ENCODE results near the gene TELO2.
A peak's percentile ranks its signal among the peaks of the same experiment; 100 is the strongest.
"Not testable (repeated sequence)": the region's sequence is repeated elsewhere in the genome, so short reads cannot be mapped to it uniquely, and the experiment has no call there.

TELO2 gene

GRCh38 chr16:1474796-1475551, 18.2 kb upstream of the TELO2 start, which contains the start of gene CLCN7:
Gene CLCN7 (minus strand): TSS chr16:1475028. CDS start chr16:1474974, 54 bp downstream.
- peak; percentile 65 to 79 (median 69) for DNase-seq (ENCODE audit: low read depth in 3 of 3, low spot score in 1 of 3)

- DNase-seq (ENCODE audit: low read depth in 3 of 3, low spot score in 1 of 3), result no peak
Measured at GRCh38 chr16:1475552-1476114, 17.5 kb upstream of the TELO2 start.

GRCh38 chr16:1477033-1477432, 16.1 kb upstream of the TELO2 start:
- no peak for DNase-seq (ENCODE audit: low read depth in 3 of 3, low spot score in 1 of 3)

GRCh38 chr16:1478937-1479336, 14.2 kb upstream of the TELO2 start:
- DNase-seq (ENCODE audit: low read depth in 3 of 3, low spot score in 1 of 3), result not testable (repeated sequence)

- DNase-seq (ENCODE audit: low read depth in 3 of 3, low spot score in 1 of 3), result no peak
Measured at GRCh38 chr16:1481906-1482835, 11.0 kb upstream of the TELO2 start.

- DNase-seq (ENCODE audit: low read depth in 3 of 3, low spot score in 1 of 3), result no peak
Measured at GRCh38 chr16:1485847-1486496, 7.2 kb upstream of the TELO2 start.

- DNase-seq (ENCODE audit: low read depth in 3 of 3, low spot score in 1 of 3), result no peak
Measured at GRCh38 chr16:1486551-1487390, 6.4 kb upstream of the TELO2 start.

- DNase-seq (ENCODE audit: low read depth in 3 of 3, low spot score in 1 of 3), result no peak
Measured at GRCh38 chr16:1487395-1488053, 5.6 kb upstream of the TELO2 start.

GRCh38 chr16:1488054-1488601, 5.0 kb upstream of the TELO2 start:
- no peak for DNase-seq (ENCODE audit: low read depth in 3 of 3, low spot score in 1 of 3)

- no peak for DNase-seq (ENCODE audit: low read depth in 3 of 3, low spot score in 1 of 3)
Measured at GRCh38 chr16:1488619-1489018, 4.5 kb upstream of the TELO2 start, which contains the start of gene PTX4. Gene PTX4 (minus strand): TSS chr16:1488944. CDS start chr16:1488909, 35 bp downstream.

- DNase-seq (ENCODE audit: low read depth in 3 of 3, low spot score in 1 of 3), result no peak
Measured at GRCh38 chr16:1489077-1489476, 4.1 kb upstream of the TELO2 start.

GRCh38 chr16:1491327-1491726, 1.8 kb upstream of the TELO2 start:
- no peak for DNase-seq (ENCODE audit: low read depth in 3 of 3, low spot score in 1 of 3)

GRCh38 chr16:1492082-1492922, 858 bp upstream of the TELO2 start:
- no peak for DNase-seq (ENCODE audit: low read depth in 3 of 3, low spot score in 1 of 3)

- no peak for DNase-seq (ENCODE audit: low read depth in 3 of 3, low spot score in 1 of 3)
Measured at GRCh38 chr16:1493746-1494094, 560 bp downstream of the TELO2 start.

- no peak for DNase-seq (ENCODE audit: low read depth in 3 of 3, low spot score in 1 of 3)
Measured at GRCh38 chr16:1494129-1494640, 1.0 kb downstream of the TELO2 start.

- DNase-seq (ENCODE audit: low read depth in 3 of 3, low spot score in 1 of 3), result no peak
Measured at GRCh38 chr16:1494711-1495110, 1.6 kb downstream of the TELO2 start.

- no peak for DNase-seq (ENCODE audit: low read depth in 3 of 3, low spot score in 1 of 3)
Measured at GRCh38 chr16:1495211-1495888, 2.2 kb downstream of the TELO2 start.

- DNase-seq (ENCODE audit: low read depth in 3 of 3, low spot score in 1 of 3), result no peak
Measured at GRCh38 chr16:1495889-1496262, 2.7 kb downstream of the TELO2 start.

Data from stimulated activated CD4-positive, alpha-beta T cell treated with anti-CD3 and anti-CD28 coated beads, TNF-alpha, amount 100 ng/mL, for 1 hour (primary cell).